ENCODE measurements around the gene KIF4A.

GRCh38 chrX:70292788-70293187 lies 2.9 kb downstream of the KIF4A start:
- TF ChIP-seq CTCF (IDR thresholded peaks at IDR 0.05; ENCODE audit: insufficient read depth, low read depth, low read length), result no peak
- TF ChIP-seq EZH2 (IDR thresholded peaks at IDR 0.05; ENCODE audit: insufficient read depth, low read length), result no peak

Measured in astrocyte (in vitro differentiated cells and primary cell).